H1 (cell line): ENCODE results near the gene MORC1. TPM values are rescaled to one million over a fixed set of nuclear protein-coding genes. Genes with fewer than 3 reads are reported as not detected.

Experiments used
- PHF8 ChIP-seq: fragments of 200-600 bp; sonication (generic); conservative IDR thresholded peaks from 2 replicates; pipeline ENCODE4 v1.7.1; 2012; ENCODE audit warnings: low read depth, mild to moderate bottlenecking, inconsistent platforms, low read length, moderate library complexity
- polyA plus RNA-seq, 7 experiments: library from polyadenylated mRNA; depleted of rRNA in 3 of 7; stranded (reverse) in 5 of 7; unstranded in 2 of 7; fragments of >200 nt in 5 of 7; fragments of 200-250 nt in 2 of 7; gene quantifications; 1 replicate in 5 of 7; 2 replicates in 1 of 7; 4 replicates in 1 of 7; pipeline versions ENCODE4 v1.2.1 to v1.2.3, GENCODE V29; 2011 to 2013; ENCODE audit warnings: missing spikeins in 2 of 7, mixed read lengths in 2 of 7
- total RNA-seq: library from RNA; stranded (reverse); fragmentation: NEBNext Ultra II Directional; extraction: Animal tissue kit (Norgen Biotek cat#: 25700); gene quantifications from 2 replicates; pipeline ENCODE4 v1.2.1, GENCODE V29; 2021

Gene MORC1
- total and polyA plus RNA-seq, 2 of the 8 experiments (the other 6 are each of a cell fraction or from before 2014, with no cell fraction given) = not detected

GRCh38 chr3:109071350-109072142 lies 46.4 kb downstream of the MORC1 start (continued):
- TF ChIP-seq PHF8 = no peak
